ENCODE measurements around the gene LBHD1.

LBHD1 gene

DNA sequence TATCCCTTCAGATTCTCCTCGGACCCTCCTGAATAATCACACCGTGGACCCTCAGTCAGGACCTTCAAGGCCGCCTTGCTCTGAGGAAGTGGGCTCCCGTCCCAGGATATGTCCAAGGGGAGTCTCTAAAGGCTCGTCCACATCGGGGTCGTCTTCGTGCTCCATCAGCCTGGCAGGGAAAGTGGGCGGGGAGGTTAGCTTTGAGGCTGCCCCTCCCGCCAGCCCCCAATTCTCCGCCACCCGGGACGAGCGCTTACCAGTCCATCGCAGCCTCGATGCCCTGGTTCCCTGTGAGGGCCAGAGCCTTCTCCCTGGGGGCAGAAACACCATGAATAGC is 6.3 kb upstream of the LBHD1 start:
- Histone ChIP-seq H3K9ac (ENCODE audit: low read length) (peak overlapping the region; percentile 94), H3K27me3 (ENCODE audit: insufficient read depth, low read length) (no peaks in the 10 kb centered on the region), H3K27ac (ENCODE audit: low read depth, low read length, poor library complexity, severe bottlenecking) (peak overlapping the region; percentile 76), H3K4me3 (ENCODE audit: low read depth, low read length, poor library complexity, severe bottlenecking) (peak overlapping the region; percentile 95), H3K9me2 (ENCODE audit: low read depth, low read length) (no peaks in the 10 kb centered on the region), H4K20me1 (ENCODE audit: insufficient read depth, low read length) (no peaks in the 10 kb centered on the region), H3K4me1 (ENCODE audit: insufficient read depth, low read length, severe bottlenecking) (peaks cover 39% of the 10 kb centered on the region), H3F3A (ENCODE audit: insufficient read depth, low read length) (no peaks in the 10 kb centered on the region), H3K9me3 (ENCODE audit: low read length) (no peaks in the 10 kb centered on the region), H3K79me2 (ENCODE audit: insufficient read depth, low read length) (no peaks in the 10 kb centered on the region; the same call in 1 of the 2 replicates), H3K36me3 (ENCODE audit: insufficient read depth, low read length) (peaks cover 26% of the 10 kb centered on the region; the same call in 1 of the 2 replicates), H2AFZ (ENCODE audit: low read length) (no peak overlapping the region), H3K4me2 (ENCODE audit: low read length) (peak overlapping the region; percentile 94)
- no peak for TF ChIP-seq EZH2 (IDR thresholded peaks at IDR 0.05; ENCODE audit: borderline replicate concordance, low read length)
- TF ChIP-seq, protein P1, sequence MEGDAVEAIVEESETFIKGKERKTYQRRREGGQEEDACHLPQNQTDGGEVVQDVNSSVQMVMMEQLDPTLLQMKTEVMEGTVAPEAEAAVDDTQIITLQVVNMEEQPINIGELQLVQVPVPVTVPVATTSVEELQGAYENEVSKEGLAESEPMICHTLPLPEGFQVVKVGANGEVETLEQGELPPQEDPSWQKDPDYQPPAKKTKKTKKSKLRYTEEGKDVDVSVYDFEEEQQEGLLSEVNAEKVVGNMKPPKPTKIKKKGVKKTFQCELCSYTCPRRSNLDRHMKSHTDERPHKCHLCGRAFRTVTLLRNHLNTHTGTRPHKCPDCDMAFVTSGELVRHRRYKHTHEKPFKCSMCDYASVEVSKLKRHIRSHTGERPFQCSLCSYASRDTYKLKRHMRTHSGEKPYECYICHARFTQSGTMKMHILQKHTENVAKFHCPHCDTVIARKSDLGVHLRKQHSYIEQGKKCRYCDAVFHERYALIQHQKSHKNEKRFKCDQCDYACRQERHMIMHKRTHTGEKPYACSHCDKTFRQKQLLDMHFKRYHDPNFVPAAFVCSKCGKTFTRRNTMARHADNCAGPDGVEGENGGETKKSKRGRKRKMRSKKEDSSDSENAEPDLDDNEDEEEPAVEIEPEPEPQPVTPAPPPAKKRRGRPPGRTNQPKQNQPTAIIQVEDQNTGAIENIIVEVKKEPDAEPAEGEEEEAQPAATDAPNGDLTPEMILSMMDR (IDR thresholded peaks at IDR 0.05; ENCODE audit: low read length), result no peak

- no peaks in the 10 kb centered on the region for H3K9me2 ChIP-seq (ENCODE audit: low read depth, low read length)
- H2AFZ ChIP-seq (ENCODE audit: low read length), result no peak overlapping the region
- H3K36me3 ChIP-seq (ENCODE audit: insufficient read depth, low read length), result peaks cover 33% of the 10 kb centered on the region; the same call in 1 of the 2 replicates
- no peaks in the 10 kb centered on the region; the same call in 1 of the 2 replicates for H3K79me2 ChIP-seq (ENCODE audit: insufficient read depth, low read length)
- H3K4me1 ChIP-seq (ENCODE audit: insufficient read depth, low read length, severe bottlenecking), result peaks cover 46% of the 10 kb centered on the region
- TF ChIP-seq EZH2 (IDR thresholded peaks at IDR 0.05; ENCODE audit: borderline replicate concordance, low read length), result no peak
- TF ChIP-seq, protein P1 (IDR thresholded peaks at IDR 0.05; ENCODE audit: low read length), result no peak
- H3K9ac ChIP-seq (ENCODE audit: low read length), result peak overlapping the region; percentile 94; the same call in 1 of the 2 replicates
- H3K9me3 ChIP-seq (ENCODE audit: low read length), result no peaks in the 10 kb centered on the region
- no peaks in the 10 kb centered on the region for H3F3A ChIP-seq (ENCODE audit: insufficient read depth, low read length)
- peak overlapping the region; percentile 94 for H3K4me2 ChIP-seq (ENCODE audit: low read length)
- H3K27me3 ChIP-seq (ENCODE audit: insufficient read depth, low read length), result no peaks in the 10 kb centered on the region
- no peaks in the 10 kb centered on the region for H4K20me1 ChIP-seq (ENCODE audit: insufficient read depth, low read length)
- H3K27ac ChIP-seq (ENCODE audit: low read depth, low read length, poor library complexity, severe bottlenecking), result no peak overlapping the region
- peak overlapping the region; percentile 95 for H3K4me3 ChIP-seq (ENCODE audit: low read depth, low read length, poor library complexity, severe bottlenecking)
Measured at GRCh38 chr11:62677714-62678113, 5.6 kb upstream of the LBHD1 start.

DNA sequence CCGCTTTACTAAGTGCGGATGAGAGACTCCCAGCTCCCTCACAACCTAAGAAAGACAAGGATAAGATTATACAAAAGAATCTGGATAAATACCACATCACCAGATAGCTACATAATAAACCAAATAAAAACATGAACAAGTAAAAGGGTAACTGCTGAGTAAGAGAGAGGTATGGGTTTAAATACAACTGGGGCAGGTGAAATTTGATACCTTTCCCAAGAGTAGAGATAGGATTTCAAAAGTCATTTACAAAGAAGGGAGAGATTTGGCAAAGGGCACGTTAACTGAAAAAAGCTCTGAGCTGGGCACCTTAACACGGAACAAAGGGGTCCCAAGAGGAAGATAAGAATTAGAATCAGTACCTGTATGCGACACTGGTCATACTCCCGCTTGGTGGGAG is 5.1 kb upstream of the LBHD1 start:
- no peak overlapping the region for H3K9ac ChIP-seq (ENCODE audit: low read length)

More for the DNA sequence above, 5.1 kb upstream of the LBHD1 start:
- Histone ChIP-seq H3K36me3 (ENCODE audit: insufficient read depth, low read length) (peaks cover 34% of the 10 kb centered on the region; the same call in 1 of the 2 replicates), H3F3A (ENCODE audit: insufficient read depth, low read length) (no peaks in the 10 kb centered on the region), H2AFZ (ENCODE audit: low read length) (no peak overlapping the region), H3K9me2 (ENCODE audit: low read depth, low read length) (no peaks in the 10 kb centered on the region), H3K79me2 (ENCODE audit: insufficient read depth, low read length) (no peaks in the 10 kb centered on the region; the same call in 1 of the 2 replicates), H3K4me1 (ENCODE audit: insufficient read depth, low read length, severe bottlenecking) (peaks cover 50% of the 10 kb centered on the region), H3K9me3 (ENCODE audit: low read length) (no peaks in the 10 kb centered on the region), H4K20me1 (ENCODE audit: insufficient read depth, low read length) (no peaks in the 10 kb centered on the region), H3K27ac (ENCODE audit: low read depth, low read length, poor library complexity, severe bottlenecking) (no peak overlapping the region), H3K4me3 (ENCODE audit: low read depth, low read length, poor library complexity, severe bottlenecking) (no peak overlapping the region), H3K4me2 (ENCODE audit: low read length) (0 out of 2 replicates have a peak overlapping the region, but pooled peaks have one; percentile 94), H3K27me3 (ENCODE audit: insufficient read depth, low read length) (no peaks in the 10 kb centered on the region)
- no peak for TF ChIP-seq EZH2 (IDR thresholded peaks at IDR 0.05; ENCODE audit: borderline replicate concordance, low read length)
- TF ChIP-seq, protein P1 (IDR thresholded peaks at IDR 0.05; ENCODE audit: low read length), result no peak
